Omental fat pad (tissue), 4 donors: ENCODE data around the gene ACYP2. TPM values are rescaled to one million over a fixed set of nuclear protein-coding genes. Genes with fewer than 3 reads are reported as not detected.
"Not testable (repeated sequence)": the region's sequence is repeated elsewhere in the genome, so short reads cannot be mapped to it uniquely, and the experiment has no call there.

Experiments used
- ATAC-seq: fragments of 150-250 bp; one replicate; pipeline ENCODE4 v1.9.1; 2016; ENCODE audit warnings: mild to moderate bottlenecking, moderate library complexity; ENCODE audit not compliant: low FRiP score
- DNase-seq: peaks from one replicate; pipeline ENCODE4 v3.0.0-alpha.2; 2019; ENCODE audit warnings: low spot score
- total RNA-seq, 4 donors: library from RNA; depleted of rRNA; stranded (reverse); fragments of >200 nt; gene quantifications; one replicate each; pipeline ENCODE4 v1.1.0, GENCODE V29; 2016
- TF ChIP-seq, protein P1 (sequence below), 3 donors: fragments of 450-650 bp; IDR thresholded peaks; one replicate each; pipeline ENCODE4 v1.5.1; 2016 to 2017; ENCODE audit warnings: antibody characterized with exemption in 3 of 3, mild to moderate bottlenecking in 3 of 3, moderate library complexity in 2 of 3

Gene ACYP2
- total RNA-seq, 4 donors from 2014 or later: 15.1 to 20.0 (median 18.2) TPM

GRCh38 chr2:54107903-54108615 is 7.4 kb upstream of the ACYP2 start:
- DNase-seq: no peak
- TF ChIP-seq, protein P1, sequence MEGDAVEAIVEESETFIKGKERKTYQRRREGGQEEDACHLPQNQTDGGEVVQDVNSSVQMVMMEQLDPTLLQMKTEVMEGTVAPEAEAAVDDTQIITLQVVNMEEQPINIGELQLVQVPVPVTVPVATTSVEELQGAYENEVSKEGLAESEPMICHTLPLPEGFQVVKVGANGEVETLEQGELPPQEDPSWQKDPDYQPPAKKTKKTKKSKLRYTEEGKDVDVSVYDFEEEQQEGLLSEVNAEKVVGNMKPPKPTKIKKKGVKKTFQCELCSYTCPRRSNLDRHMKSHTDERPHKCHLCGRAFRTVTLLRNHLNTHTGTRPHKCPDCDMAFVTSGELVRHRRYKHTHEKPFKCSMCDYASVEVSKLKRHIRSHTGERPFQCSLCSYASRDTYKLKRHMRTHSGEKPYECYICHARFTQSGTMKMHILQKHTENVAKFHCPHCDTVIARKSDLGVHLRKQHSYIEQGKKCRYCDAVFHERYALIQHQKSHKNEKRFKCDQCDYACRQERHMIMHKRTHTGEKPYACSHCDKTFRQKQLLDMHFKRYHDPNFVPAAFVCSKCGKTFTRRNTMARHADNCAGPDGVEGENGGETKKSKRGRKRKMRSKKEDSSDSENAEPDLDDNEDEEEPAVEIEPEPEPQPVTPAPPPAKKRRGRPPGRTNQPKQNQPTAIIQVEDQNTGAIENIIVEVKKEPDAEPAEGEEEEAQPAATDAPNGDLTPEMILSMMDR (IDR thresholded peaks at IDR 0.05): no peak
- no peak for ATAC-seq

GRCh38 chr2:54109848-54110247 is 5.6 kb upstream of the ACYP2 start:
- no peak for DNase-seq
- ATAC-seq: no peak
- TF ChIP-seq, protein P1 (IDR thresholded peaks at IDR 0.05): no peak

- ATAC-seq, DNase-seq: not testable (repeated sequence)
Measured at GRCh38 chr2:54114479-54114878, 936 bp upstream of the ACYP2 start.

- TF ChIP-seq, protein P1 (IDR thresholded peaks at IDR 0.05): no peak
- no peak for DNase-seq
- ATAC-seq: no peak
Measured at GRCh38 chr2:54114936-54115283, 505 bp upstream of the ACYP2 start.

DNA sequence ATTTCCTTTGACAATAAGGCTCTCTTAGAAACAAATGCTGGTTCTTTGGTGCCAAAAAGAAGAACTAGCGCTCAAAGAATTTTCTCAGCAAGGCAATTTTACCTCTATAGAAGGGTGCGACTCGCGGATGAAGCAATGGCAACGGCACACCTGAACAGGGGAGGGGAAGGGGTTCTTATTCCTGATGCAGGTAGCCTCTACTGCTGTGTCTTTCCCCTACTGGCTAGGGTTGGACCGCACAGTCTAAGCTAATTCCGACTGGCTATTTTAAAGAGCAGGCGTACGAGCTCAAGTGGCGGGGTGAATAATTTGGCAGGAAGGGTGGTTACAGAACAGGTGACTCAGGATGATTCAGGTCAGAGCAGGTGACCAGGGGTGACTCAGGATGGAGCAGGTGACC is 1.2 kb downstream of the ACYP2 start:
- not testable (repeated sequence) for DNase-seq, ATAC-seq

GRCh38 chr2:54120950-54121349 is 5.5 kb downstream of the ACYP2 start:
- DNase-seq (no peak), ATAC-seq (no peak)
- TF ChIP-seq, protein P1 (IDR thresholded peaks at IDR 0.05): no peak

DNA sequence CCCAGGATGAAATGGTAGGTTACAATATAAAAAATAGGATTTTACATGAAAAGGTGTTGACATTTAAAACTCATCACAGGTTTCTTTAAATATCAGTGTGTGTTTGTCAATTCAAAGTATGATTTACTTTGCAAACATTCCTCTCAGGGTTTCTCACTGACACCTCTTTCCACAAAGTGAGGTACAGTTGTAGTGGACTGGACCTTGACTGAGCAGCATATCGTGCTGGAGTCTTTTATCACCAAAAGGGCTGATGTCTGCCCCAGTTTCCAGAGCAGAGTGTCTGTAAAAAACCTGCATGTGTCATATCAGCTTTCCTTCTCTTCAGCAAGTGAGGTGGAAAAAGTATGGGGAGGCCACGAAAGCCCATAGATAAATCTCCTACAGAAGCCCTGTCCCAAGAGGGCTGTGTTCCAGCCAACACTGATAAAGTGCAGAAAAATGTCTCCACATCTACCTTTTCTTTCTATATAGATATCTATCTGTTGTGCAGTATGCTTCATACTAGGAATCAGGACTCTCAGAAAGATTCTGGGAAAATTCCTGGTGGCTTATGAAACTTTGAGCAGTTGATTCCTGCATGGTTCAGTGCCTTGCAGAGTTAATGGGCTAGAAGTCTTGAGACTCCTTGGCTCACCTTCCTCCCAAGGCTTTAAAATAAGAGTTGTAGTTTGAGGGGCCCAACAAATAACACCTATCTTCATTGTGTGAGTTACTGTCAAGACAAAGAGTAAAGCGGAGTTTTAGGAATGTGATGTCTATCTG is 6.9 kb downstream of the ACYP2 start:
- no peak for ATAC-seq

More for the DNA sequence above, 6.9 kb downstream of the ACYP2 start:
- TF ChIP-seq, protein P1 (IDR thresholded peaks at IDR 0.05): no peak
- no peak for DNase-seq
